Measurements from ENCODE around the gene TUBGCP5. TPM values are rescaled to one million over a fixed set of nuclear protein-coding genes. Genes with fewer than 3 reads are reported as not detected.

Gene TUBGCP5
- total and polyA plus RNA-seq, 2 of the 4 experiments (the other 2 are of a cell fraction) = 13.0 to 19.4 TPM

GRCh38 chr15:22969489-22969888 is 69.9 kb downstream of the TUBGCP5 start:
- H3K23ac ChIP-seq (ENCODE audit: low read depth, low read length) = no peak overlapping the region
- no peak overlapping the region for H4K91ac ChIP-seq (ENCODE audit: insufficient read depth, low read depth, low read length)
- H4K20me1 ChIP-seq (ENCODE audit: insufficient read depth, low read length) = peaks cover 88% of the 10 kb centered on the region
- H3K9ac ChIP-seq (ENCODE audit: low read depth, low read length) = no peak overlapping the region
- H2AK9ac ChIP-seq (replicated peaks; ENCODE audit: low read depth, low read length, poor library complexity) = no peak overlapping the region
- no peak overlapping the region for H2BK120ac ChIP-seq (ENCODE audit: low read depth, low read length)
- H3K79me1 ChIP-seq (ENCODE audit: low read depth in 1 of 2, low read length in 2 of 2) = peaks cover 21 to 61% of the 10 kb centered on the region in 2 experiments
- ChIA-PET CTCF (interaction anchor here (1.5 kb wide), 1 partner anchor 8 kb away, joined by 3 read pairs; no protein-coding TSS in a partner anchor), POLR2A (ENCODE audit: unreplicated experiment) (no interaction called here)
- no peak overlapping the region for H3K4me3 ChIP-seq (ENCODE audit: insufficient read depth, low read depth, low read length)
- dilution Hi-C loops (cut with HindIII; ENCODE audit: low sequenced_read_pairs, unreplicated experiment) (no loop called here), in situ Hi-C loops (cut with MboI; ENCODE audit: low sequenced_read_pairs) (no loop called here), intact Hi-C loops (cut with micrococcal nuclease) (no loop called here)
- no peaks in the 10 kb centered on the region for H3K9me3 ChIP-seq (ENCODE audit: control insufficient read depth, insufficient read depth, low read length)
- TF ChIP-seq SMC3 (IDR thresholded peaks at IDR 0.05; ENCODE audit: low read depth, low read length) (no peak), CTCF (conservative IDR thresholded peaks at IDR 0.05; ENCODE audit: low read depth, low read length) (no peak), BHLHE40 (IDR thresholded peaks at IDR 0.05; ENCODE audit: low read depth, low read length) (no peak), ELK1 (IDR thresholded peaks at IDR 0.05; ENCODE audit: borderline replicate concordance, low read depth, low read length) (no peak), RAD21 (IDR thresholded peaks at IDR 0.05; ENCODE audit: low read length) (no peak)
- no peak overlapping the region for H3K4ac ChIP-seq (ENCODE audit: low read depth, low read length)
- no CpG with 5 or more reads among the region's 3 CpGs for WGBS, 2 experiments (ENCODE audit: extremely low coverage in 2 of 2, insufficient read length in 1 of 2)
- H2BK15ac ChIP-seq (ENCODE audit: low read depth, low read length) = no peak overlapping the region
- H4K8ac ChIP-seq (ENCODE audit: low read depth in 2 of 2, low read length in 2 of 2) = no peak overlapping the region
- no peak overlapping the region for H3K18ac ChIP-seq (ENCODE audit: low read depth, low read length)
- no TSS peak for BruUV-seq (replicated peaks)
- H2AK5ac ChIP-seq (ENCODE audit: low read depth, low read length) = no peak overlapping the region
- DNase-seq = no peak
- H2AFZ ChIP-seq (replicated peaks; ENCODE audit: low read length, poor library complexity) = no peak overlapping the region
- H2BK20ac ChIP-seq (ENCODE audit: low read depth, low read length) = no peak overlapping the region
- peaks cover 13% of the 10 kb centered on the region for H3K4me1 ChIP-seq (ENCODE audit: control insufficient read depth, insufficient read depth, low read length)
- H3K56ac ChIP-seq (ENCODE audit: extremely low read depth, insufficient read depth, low read length) = no peak overlapping the region
- no peak overlapping the region for H4K5ac ChIP-seq (ENCODE audit: low read depth, low read length)
- H3K27me3 ChIP-seq (ENCODE audit: control insufficient read depth, insufficient read depth, low read length) = no peaks in the 10 kb centered on the region
- ATAC-seq (ENCODE audit: low read depth) = no peak
- H3K4me2 ChIP-seq (ENCODE audit: low read depth, low read length) = no peak overlapping the region
- H3K9me1 ChIP-seq (ENCODE audit: insufficient read depth, low read length) = peaks cover 20% of the 10 kb centered on the region
- H2BK5ac ChIP-seq (ENCODE audit: low read depth, low read length, poor library complexity, severe bottlenecking) = no peak overlapping the region
- peaks cover 3% of the 10 kb centered on the region for H3K36me3 ChIP-seq (ENCODE audit: control insufficient read depth, insufficient read depth, low read length)
- no peak overlapping the region for H3K14ac ChIP-seq (replicated peaks; ENCODE audit: low read depth, low read length)
- H3K27ac ChIP-seq (ENCODE audit: insufficient read depth, low read length) = no peak overlapping the region

Data from IMR-90 (cell line).